ENCODE data around the gene PRR3.

GRCh38 chr6:30548375-30548774, 8.7 kb upstream of the PRR3 start:
- TF ChIP-seq MTF1 (CRISPR knock-in tag; IDR thresholded peaks at IDR 0.05) (no peak), AFF4 (CRISPR knock-in tag; IDR thresholded peaks at IDR 0.05) (no peak), SOX13 (IDR thresholded peaks at IDR 0.05) (no peak), SOX13 (CRISPR knock-in tag; conservative IDR thresholded peaks at IDR 0.05 in 1 of 2, IDR thresholded peaks at IDR 0.05 in 1 of 2) (no peak), ZNF558 (CRISPR knock-in tag; IDR thresholded peaks at IDR 0.05; ENCODE audit: borderline replicate concordance) (no peak), RAD21 (CRISPR knock-in tag; IDR thresholded peaks at IDR 0.05) (no peak), FOSL1 (CRISPR knock-in tag; IDR thresholded peaks at IDR 0.05; ENCODE audit: borderline replicate concordance) (no peak), ADNP (CRISPR knock-in tag; IDR thresholded peaks at IDR 0.05) (no peak), SOX6 (IDR thresholded peaks at IDR 0.05) (no peak), SOX6 (CRISPR knock-in tag; IDR thresholded peaks at IDR 0.05) (no peak), ZNF225 (CRISPR knock-in tag; IDR thresholded peaks at IDR 0.05) (no peak), TAF1 (CRISPR knock-in tag; IDR thresholded peaks at IDR 0.05) (no peak), ZNF207 (IDR thresholded peaks at IDR 0.05; ENCODE audit: borderline replicate concordance) (no peak)
